NCI-H82 treated with DMSO at 0.1 percent for 48 hours (cell line): ENCODE data around the gene GNB4.

Source experiments
- DNase-seq: peaks from one replicate; lab custom pipeline; 2025; ENCODE audit not compliant: unreplicated experiment; lab: John Stamatoyannopoulos, UW

GNB4 gene

DNA sequence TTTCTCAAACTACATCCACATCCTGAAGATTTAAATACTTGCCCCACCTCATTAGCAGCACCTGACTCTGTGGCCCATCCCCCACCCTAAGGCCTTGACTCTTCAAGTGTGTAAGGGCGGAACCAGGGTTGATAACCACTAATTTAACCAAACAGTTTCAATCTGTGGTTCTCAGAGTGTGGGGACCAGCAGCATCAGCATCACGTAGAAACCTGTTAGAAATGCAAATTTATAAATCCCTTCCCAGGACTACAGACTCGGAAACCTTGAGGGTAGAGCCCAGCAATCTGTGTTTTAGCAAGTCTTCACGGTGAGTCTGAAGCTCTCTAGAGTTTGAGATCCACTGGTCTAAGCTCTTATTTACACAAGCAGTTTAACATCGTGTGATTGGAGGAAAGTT, 12.4 kb downstream of the GNB4 start:
- DNase-seq: no peak

DNA sequence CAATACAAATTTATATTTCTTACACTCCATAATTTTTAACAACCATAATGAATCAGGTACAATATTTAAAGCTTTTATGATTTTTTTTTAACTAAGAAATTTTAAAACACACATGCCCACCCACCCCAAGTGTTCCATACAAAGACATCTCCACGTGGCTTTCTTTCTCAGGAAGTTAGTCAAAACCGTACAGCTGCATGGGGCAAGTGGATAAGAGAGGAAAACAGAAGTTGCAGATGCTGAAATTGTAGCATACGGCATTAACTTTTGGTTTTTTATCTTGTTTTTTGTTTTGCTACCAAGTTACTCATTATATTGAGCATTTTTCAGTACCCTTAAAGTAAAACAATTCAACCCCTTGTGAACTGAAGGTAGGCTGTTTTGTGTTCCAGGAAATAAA, 14.8 kb downstream of the GNB4 start:
- DNase-seq: no peak

DNA sequence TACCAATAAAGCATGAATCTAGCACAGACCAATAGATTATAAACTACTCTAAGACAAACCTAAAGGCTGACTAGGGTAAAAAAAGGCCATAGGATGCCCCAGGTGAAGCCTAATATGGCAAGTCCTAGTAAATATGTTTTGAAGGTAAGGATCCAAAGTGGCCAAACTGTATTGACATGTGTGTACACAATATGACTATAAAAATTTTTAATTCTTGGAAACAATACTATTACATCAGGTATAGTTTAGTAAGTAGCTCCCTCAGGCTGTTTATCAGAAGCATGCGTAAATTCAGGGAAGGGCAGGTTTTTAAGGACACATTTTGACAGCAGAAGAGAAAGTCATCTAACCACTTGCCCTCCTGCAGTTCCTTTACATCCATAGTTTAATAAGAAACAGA, 18.8 kb downstream of the GNB4 start:
- no peak for DNase-seq

GRCh38 chr3:179432021-179432420, 19.2 kb downstream of the GNB4 start:
- DNase-seq: no peak

GRCh38 chr3:179430277-179430870, 20.9 kb downstream of the GNB4 start:
- DNase-seq: no peak

- no peak for DNase-seq
Measured at GRCh38 chr3:179428876-179429548, 22.3 kb downstream of the GNB4 start.

DNA sequence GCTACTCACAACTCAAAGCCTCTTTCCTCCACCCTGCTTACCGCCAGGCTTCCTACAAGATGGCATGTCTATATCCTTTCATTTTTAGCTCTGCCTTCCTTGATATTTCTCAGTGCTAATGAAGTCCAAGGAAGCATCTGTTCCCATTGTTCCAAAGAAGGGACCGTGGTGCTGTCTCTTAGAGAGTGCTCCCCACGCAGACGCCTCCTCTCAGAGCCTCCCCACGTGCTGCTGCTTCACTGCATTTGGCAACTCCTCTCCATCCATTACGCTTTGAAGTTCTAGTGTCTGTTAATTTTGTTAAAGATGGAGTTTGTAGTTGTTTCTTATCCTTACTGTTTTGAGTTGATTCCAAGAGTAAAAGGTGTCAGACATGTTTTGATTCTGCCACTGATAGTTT, 26.2 kb downstream of the GNB4 start:
- no peak for DNase-seq

GRCh38 chr3:179421500-179421899, 29.8 kb downstream of the GNB4 start:
- no peak for DNase-seq

- no peak for DNase-seq
Measured at GRCh38 chr3:179418610-179419009, 32.7 kb downstream of the GNB4 start.

- DNase-seq: no peak
Measured at GRCh38 chr3:179416681-179417080, 34.6 kb downstream of the GNB4 start.

GRCh38 chr3:179415377-179415776, 35.9 kb downstream of the GNB4 start:
- DNase-seq: no peak

DNA sequence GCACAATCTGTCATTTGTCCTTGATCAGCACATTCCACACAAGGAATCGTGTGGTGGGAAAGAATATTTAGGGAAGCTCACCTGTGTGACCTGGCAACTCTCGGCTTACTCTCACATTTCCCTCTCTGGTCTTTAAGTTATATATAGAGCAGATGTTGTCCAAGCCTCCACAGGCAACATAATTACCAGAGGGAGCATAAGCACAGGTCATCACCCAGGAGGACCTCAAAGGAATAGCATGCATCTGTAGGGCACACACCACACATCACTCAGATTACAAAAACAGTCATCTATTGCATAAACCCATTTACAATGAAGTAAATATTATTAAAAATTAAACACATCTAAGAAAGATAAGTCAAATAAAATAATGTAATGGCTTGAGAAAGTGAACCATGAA, 36.5 kb downstream of the GNB4 start:
- DNase-seq: no peak

DNA sequence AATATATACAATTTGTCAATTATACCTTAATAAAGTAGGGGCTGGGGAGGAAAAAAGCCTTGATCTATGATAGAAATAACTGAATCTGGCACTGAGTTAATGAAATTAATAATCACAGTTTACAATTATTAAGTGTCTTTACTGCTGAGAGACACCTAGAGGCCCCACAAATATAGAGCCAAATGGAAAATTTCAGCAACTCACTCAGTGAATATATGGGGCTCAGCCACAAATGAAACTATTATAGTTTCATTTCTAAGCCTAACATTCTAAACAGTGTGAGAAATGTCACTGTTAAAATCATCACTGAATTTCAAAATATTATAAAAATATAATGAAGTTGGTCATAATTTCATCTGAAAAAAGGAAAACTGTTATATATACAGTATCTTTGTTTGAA, 40.3 kb downstream of the GNB4 start:
- DNase-seq: no peak

GRCh38 chr3:179410331-179410730, 40.9 kb downstream of the GNB4 start:
- no peak for DNase-seq

GRCh38 chr3:179404307-179404706, 47.0 kb downstream of the GNB4 start:
- DNase-seq: no peak

DNA sequence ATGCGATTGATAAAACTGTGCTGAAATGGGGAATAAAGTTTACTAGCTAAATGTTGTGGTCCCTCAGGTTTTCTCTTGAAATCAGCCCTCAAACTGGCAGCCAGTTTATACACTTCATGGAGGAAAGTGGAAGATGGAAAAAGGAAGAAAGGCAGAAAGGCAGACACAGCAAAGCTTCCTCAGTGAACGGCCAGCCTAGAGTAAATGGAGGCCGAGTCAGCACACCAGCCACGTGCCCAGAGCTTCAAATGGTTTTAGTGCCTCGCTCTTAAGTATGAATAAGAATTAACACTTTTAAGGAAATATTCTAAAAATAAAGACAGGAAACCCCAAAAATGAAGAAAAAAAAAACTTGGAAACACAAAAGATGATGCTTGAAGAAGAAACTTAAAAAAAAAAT, 48.3 kb downstream of the GNB4 start:
- DNase-seq: no peak

- DNase-seq: no peak
Measured at GRCh38 chr3:179401561-179401960, 49.7 kb downstream of the GNB4 start.

DNA sequence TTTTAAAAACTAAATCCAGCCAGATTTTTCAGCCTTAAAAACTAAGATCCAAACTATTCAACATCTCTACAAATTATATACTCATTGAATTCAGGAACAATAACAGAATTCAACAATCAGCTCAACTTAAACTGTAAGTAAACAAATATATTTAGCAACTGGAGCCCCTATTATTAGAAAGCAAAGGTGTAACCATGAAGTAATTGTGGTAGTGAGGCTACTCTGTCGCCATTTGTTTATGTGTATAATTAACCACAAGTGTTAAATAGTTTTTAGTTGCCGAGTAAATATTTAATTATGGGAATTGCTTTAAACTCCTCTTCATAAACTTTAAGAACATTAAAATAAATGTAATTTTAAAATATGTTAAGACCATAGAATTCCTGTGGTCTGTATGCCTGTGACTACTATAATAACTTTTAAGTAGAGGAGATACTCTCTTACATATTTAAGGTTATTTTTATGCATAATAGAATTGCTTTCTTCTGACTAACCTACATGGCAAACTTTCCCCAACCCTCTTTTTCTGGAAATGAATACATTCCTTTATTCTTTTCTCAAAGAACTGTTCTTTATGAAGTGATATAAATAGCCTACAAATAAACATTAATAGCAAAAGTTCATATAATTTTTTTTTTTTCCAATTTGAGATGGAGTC, 52.6 kb downstream of the GNB4 start:
- DNase-seq: no peak

- no peak for DNase-seq
Measured at GRCh38 chr3:179391906-179392305, 59.4 kb downstream of the GNB4 start.

- DNase-seq: no peak
Measured at GRCh38 chr3:179376474-179376873, 74.8 kb downstream of the GNB4 start.

GRCh38 chr3:179375091-179375999, 75.9 kb downstream of the GNB4 start:
- DNase-seq: no peak

DNA sequence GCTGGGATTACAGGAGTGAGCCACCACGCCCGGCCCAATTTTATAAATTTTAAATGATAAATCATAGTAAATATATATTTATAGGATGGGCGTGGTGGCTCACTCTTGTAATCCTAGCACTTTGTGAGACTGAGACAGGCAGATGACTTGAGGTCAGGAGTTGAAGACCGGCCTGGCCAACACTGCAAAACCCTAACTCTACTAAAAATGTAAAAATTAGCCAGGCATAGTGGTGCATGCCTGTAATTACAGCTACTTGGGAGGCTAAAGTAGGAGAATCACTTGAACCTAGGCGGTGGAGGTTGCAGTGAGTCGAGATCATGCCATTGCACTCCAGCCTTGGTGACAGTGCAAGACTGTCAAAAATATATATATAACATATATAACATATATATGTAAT, 77.3 kb downstream of the GNB4 start:
- no peak for DNase-seq
